Ishikawa (cell line): ENCODE results near the gene DLX5.

Source experiments
- CEBPB ChIP-seq: IDR thresholded peaks from 2 replicates; pipeline ENCODE4 v1.6.1; 2012
- CREB1 ChIP-seq: IDR thresholded peaks from 2 replicates; pipeline ENCODE4 v1.6.1; 2012; ENCODE audit warnings: low read depth
- EGR1 ChIP-seq: IDR thresholded peaks from 2 replicates; pipeline ENCODE4 v1.6.1; 2012
- EP300 ChIP-seq: IDR thresholded peaks from 2 replicates; pipeline ENCODE4 v1.6.1; 2012; ENCODE audit warnings: borderline replicate concordance
- FOXM1 ChIP-seq: IDR thresholded peaks from 2 replicates; pipeline ENCODE4 v1.6.1; 2012; ENCODE audit warnings: low read depth, borderline replicate concordance
- MAX ChIP-seq: IDR thresholded peaks from 2 replicates; pipeline ENCODE4 v1.6.1; 2012
- NFIC ChIP-seq: IDR thresholded peaks from 2 replicates; pipeline ENCODE4 v1.6.1; 2012
- RAD21 ChIP-seq: IDR thresholded peaks from 2 replicates; pipeline ENCODE4 v1.6.1; 2012; ENCODE audit warnings: low read depth
- REST ChIP-seq: IDR thresholded peaks from 2 replicates; pipeline ENCODE4 v1.6.1; 2012; ENCODE audit warnings: low read depth, mild to moderate bottlenecking
- TAF1 ChIP-seq: IDR thresholded peaks from 2 replicates; pipeline ENCODE4 v1.6.1; 2012; ENCODE audit warnings: low read depth, mild to moderate bottlenecking
- TCF12 ChIP-seq: IDR thresholded peaks from 2 replicates; pipeline ENCODE4 v1.6.1; 2012; ENCODE audit warnings: low read depth
- TEAD4 ChIP-seq: IDR thresholded peaks from 2 replicates; pipeline ENCODE4 v1.6.1; 2012
- USF1 ChIP-seq: IDR thresholded peaks from 2 replicates; pipeline ENCODE4 v1.6.1; 2012
- YY1 ChIP-seq: IDR thresholded peaks from 2 replicates; pipeline ENCODE4 v1.6.1; 2012; ENCODE audit warnings: low read depth
- ZBTB7A ChIP-seq: IDR thresholded peaks from 2 replicates; pipeline ENCODE4 v1.6.1; 2012; ENCODE audit warnings: low read depth

DLX5 gene

GRCh38 chr7:96993980-96994379 is 30.7 kb downstream of the DLX5 start:
- TF ChIP-seq EGR1 (no peak), TEAD4 (no peak), USF1 (no peak), TAF1 (no peak), EP300 (no peak), RAD21 (no peak), NFIC (no peak), ZBTB7A (no peak)

GRCh38 chr7:96993094-96993865 is 31.4 kb downstream of the DLX5 start:
- TF ChIP-seq EP300 = no peak
- no peak for TF ChIP-seq MAX
- TF ChIP-seq FOXM1 = no peak
- TF ChIP-seq RAD21 = no peak
- TF ChIP-seq ZBTB7A = no peak
- TF ChIP-seq TCF12 = no peak
- TF ChIP-seq NFIC = no peak
- no peak for TF ChIP-seq TEAD4
- TF ChIP-seq REST = no peak
- no peak for TF ChIP-seq USF1
- no peak for TF ChIP-seq YY1
- TF ChIP-seq EGR1 = no peak

GRCh38 chr7:96992192-96993005 is 32.2 kb downstream of the DLX5 start:
- TF ChIP-seq TCF12 = no peak
- no peak for TF ChIP-seq EP300
- no peak for TF ChIP-seq CREB1
- TF ChIP-seq TAF1 = no peak
- TF ChIP-seq RAD21 = no peak

- no peak for TF ChIP-seq RAD21
- no peak for TF ChIP-seq REST
- TF ChIP-seq MAX = no peak
- no peak for TF ChIP-seq NFIC
- TF ChIP-seq EP300 = no peak
- TF ChIP-seq EGR1 = no peak
- no peak for TF ChIP-seq TEAD4
- TF ChIP-seq CEBPB = no peak
- TF ChIP-seq USF1 = no peak
- no peak for TF ChIP-seq TAF1
- no peak for TF ChIP-seq TCF12
- no peak for TF ChIP-seq YY1
- no peak for TF ChIP-seq ZBTB7A
Observed at GRCh38 chr7:96991546-96992191, 33.0 kb downstream of the DLX5 start.

GRCh38 chr7:96989859-96990317 is 34.7 kb downstream of the DLX5 start:
- TF ChIP-seq TEAD4 (no peak), CREB1 (no peak), CEBPB (no peak), YY1 (no peak), EGR1 (no peak), RAD21 (no peak), EP300 (no peak), USF1 (no peak), FOXM1 (no peak), NFIC (no peak), TCF12 (no peak), MAX (no peak), TAF1 (no peak), REST (no peak), ZBTB7A (no peak)
